NCI-H187 (cell line): ENCODE data around the gene ELK4.
A peak's percentile ranks its signal among the peaks of the same experiment; 100 is the strongest.
"Not testable (repeated sequence)": the region's sequence is repeated elsewhere in the genome, so short reads cannot be mapped to it uniquely, and the experiment has no call there.

Experiments used
- DNase-seq, 2 experiments: peaks; one replicate each; lab custom pipeline; 2025; lab: John Stamatoyannopoulos, UW

Gene ELK4

GRCh38 chr1:205664399-205665017, 32.7 kb upstream of the ELK4 start:
- no peak for DNase-seq

GRCh38 chr1:205663286-205663936, 31.6 kb upstream of the ELK4 start:
- DNase-seq, result no peak

- no peak for DNase-seq
These were observed 31.0 kb upstream of the ELK4 start for GRCh38 chr1:205662791-205663190.

GRCh38 chr1:205662135-205662738, 30.4 kb upstream of the ELK4 start:
- no peak for DNase-seq

GRCh38 chr1:205661429-205662134, 29.8 kb upstream of the ELK4 start:
- DNase-seq, result no peak

GRCh38 chr1:205660361-205660760, 28.6 kb upstream of the ELK4 start:
- DNase-seq, result no peak

GRCh38 chr1:205658943-205659581, 27.3 kb upstream of the ELK4 start:
- peak; percentile 68 to 77 for DNase-seq

- DNase-seq, result no peak
These were observed 24.4 kb upstream of the ELK4 start for GRCh38 chr1:205656236-205656635.

- DNase-seq, result no peak
These were observed 21.2 kb upstream of the ELK4 start for GRCh38 chr1:205652984-205653383.

GRCh38 chr1:205650241-205650640, 18.4 kb upstream of the ELK4 start:
- DNase-seq, result no peak

- no peak for DNase-seq
These were observed 13.7 kb upstream of the ELK4 start for GRCh38 chr1:205645519-205645918.

GRCh38 chr1:205642679-205643307, 11.0 kb upstream of the ELK4 start:
- DNase-seq, result no peak

- no peak for DNase-seq
These were observed 7.8 kb upstream of the ELK4 start for GRCh38 chr1:205639567-205639966.

- no peak for DNase-seq
These were observed 6.2 kb upstream of the ELK4 start for GRCh38 chr1:205637854-205638468.

GRCh38 chr1:205636732-205637131, 4.9 kb upstream of the ELK4 start:
- DNase-seq, result no peak

GRCh38 chr1:205636138-205636530, 4.3 kb upstream of the ELK4 start:
- not testable (repeated sequence) for DNase-seq

GRCh38 chr1:205633421-205633976, 1.7 kb upstream of the ELK4 start:
- no peak for DNase-seq

- no peak for DNase-seq
These were observed 908 bp upstream of the ELK4 start for GRCh38 chr1:205632669-205633169.

GRCh38 chr1:205631010-205631767, 622 bp downstream of the ELK4 start:
- DNase-seq, result peak; percentile 79 to 80

GRCh38 chr1:205630651-205631009, 1.2 kb downstream of the ELK4 start:
- DNase-seq, result no peak
